HL-60 (cell line): Measurements from ENCODE around the gene UGGT1.

Experiments used
- DNase-seq, 2 experiments: peaks; one replicate each; pipeline ENCODE4 v3.0.0-alpha.2; 2010 to 2020; ENCODE audit warnings: low read depth in 1 of 2, low spot score in 1 of 2
- H3K27ac ChIP-seq: fragments of 250-450 bp; sonication (Bioruptor Pico); replicated peaks from 2 replicates; pipeline ENCODE4 v1.5.1; 2020; ENCODE audit warnings: mild to moderate bottlenecking, moderate library complexity
- H3K27me3 ChIP-seq: fragments of 250-450 bp; sonication (Bioruptor Pico); 2 replicates; pipeline ENCODE4 v1.5.1; 2021; ENCODE audit warnings: mild to moderate bottlenecking, moderate library complexity; ENCODE audit not compliant: insufficient read depth, poor library complexity, severe bottlenecking
- H3K4me3 ChIP-seq: replicated peaks from 2 replicates; pipeline ENCODE4 v1.5.1; 2011; ENCODE audit warnings: mild to moderate bottlenecking, control low read depth, low read length; ENCODE audit not compliant: insufficient read depth
- GABPA ChIP-seq: IDR thresholded peaks from 2 replicates; pipeline ENCODE4 v1.6.1; 2012; ENCODE audit warnings: low read depth
- POLR2AphosphoS5 ChIP-seq: IDR thresholded peaks from 2 replicates; pipeline ENCODE4 v1.6.1; 2012; ENCODE audit warnings: low read depth
- SPI1 ChIP-seq: IDR thresholded peaks from 2 replicates; pipeline ENCODE4 v1.6.1; 2012; ENCODE audit warnings: low read depth, mild to moderate bottlenecking, borderline replicate concordance
- TF ChIP-seq, protein P1 (sequence below): IDR thresholded peaks from one replicate; pipeline ENCODE4 v1.5.1; 2011; ENCODE audit warnings: low read length, control low read depth, inconsistent platforms; ENCODE audit not compliant: insufficient read depth
- TF ChIP-seq, protein P2 (sequence below): IDR thresholded peaks from 2 replicates; pipeline ENCODE4 v1.6.1; 2012; ENCODE audit warnings: low read depth; ENCODE audit not compliant: insufficient replicate concordance

The UGGT1 gene

GRCh38 chr2:128178650-128179460 is 87.9 kb downstream of the UGGT1 start:
- peak; percentile 43 to 68 for DNase-seq
- TF ChIP-seq, protein P1, sequence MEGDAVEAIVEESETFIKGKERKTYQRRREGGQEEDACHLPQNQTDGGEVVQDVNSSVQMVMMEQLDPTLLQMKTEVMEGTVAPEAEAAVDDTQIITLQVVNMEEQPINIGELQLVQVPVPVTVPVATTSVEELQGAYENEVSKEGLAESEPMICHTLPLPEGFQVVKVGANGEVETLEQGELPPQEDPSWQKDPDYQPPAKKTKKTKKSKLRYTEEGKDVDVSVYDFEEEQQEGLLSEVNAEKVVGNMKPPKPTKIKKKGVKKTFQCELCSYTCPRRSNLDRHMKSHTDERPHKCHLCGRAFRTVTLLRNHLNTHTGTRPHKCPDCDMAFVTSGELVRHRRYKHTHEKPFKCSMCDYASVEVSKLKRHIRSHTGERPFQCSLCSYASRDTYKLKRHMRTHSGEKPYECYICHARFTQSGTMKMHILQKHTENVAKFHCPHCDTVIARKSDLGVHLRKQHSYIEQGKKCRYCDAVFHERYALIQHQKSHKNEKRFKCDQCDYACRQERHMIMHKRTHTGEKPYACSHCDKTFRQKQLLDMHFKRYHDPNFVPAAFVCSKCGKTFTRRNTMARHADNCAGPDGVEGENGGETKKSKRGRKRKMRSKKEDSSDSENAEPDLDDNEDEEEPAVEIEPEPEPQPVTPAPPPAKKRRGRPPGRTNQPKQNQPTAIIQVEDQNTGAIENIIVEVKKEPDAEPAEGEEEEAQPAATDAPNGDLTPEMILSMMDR, result peak; percentile 71
- TF ChIP-seq GABPA, result no peak
- no peak overlapping the region for H3K4me3 ChIP-seq
- H3K27me3 ChIP-seq, result no peaks in the 10 kb centered on the region
- H3K27ac ChIP-seq, result no peak overlapping the region

DNA sequence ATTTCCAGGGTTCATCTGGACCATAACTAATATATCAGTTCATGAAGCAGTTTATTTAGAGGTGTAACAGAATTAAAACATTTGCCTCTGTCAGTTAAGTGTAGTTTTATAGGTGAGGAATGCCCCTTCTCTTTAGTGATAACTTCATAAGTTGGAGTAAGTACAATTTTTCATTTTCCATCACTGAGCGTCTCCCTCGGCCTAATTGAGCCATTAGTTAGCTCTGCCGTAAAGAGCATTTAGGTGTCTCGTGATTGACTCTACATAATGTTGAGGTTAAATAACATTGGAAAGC is 88.4 kb downstream of the UGGT1 start:
- H3K27ac ChIP-seq, result no peak overlapping the region

DNA sequence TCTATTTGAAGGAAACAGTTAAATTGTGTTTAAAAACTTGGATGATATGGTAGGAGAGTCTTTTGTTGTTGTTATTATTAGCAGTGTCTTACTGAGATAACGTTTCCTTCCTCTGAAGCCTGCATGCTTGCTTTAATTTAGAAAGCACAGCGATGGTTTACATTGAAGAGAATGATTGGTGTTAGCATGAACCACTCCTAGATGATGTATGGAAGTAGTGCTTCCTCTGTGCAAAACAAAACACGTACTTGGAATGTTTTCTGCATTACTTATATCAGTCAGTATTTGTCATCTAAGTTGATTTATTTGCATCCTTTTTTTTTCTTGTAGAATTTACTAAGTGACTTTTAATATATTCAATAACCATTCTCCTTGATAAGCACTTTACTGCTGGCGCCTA is 89.0 kb downstream of the UGGT1 start:
- TF ChIP-seq, protein P1, result no peak
- TF ChIP-seq SPI1, result no peak
- no peak for TF ChIP-seq POLR2AphosphoS5
- TF ChIP-seq, protein P2, sequence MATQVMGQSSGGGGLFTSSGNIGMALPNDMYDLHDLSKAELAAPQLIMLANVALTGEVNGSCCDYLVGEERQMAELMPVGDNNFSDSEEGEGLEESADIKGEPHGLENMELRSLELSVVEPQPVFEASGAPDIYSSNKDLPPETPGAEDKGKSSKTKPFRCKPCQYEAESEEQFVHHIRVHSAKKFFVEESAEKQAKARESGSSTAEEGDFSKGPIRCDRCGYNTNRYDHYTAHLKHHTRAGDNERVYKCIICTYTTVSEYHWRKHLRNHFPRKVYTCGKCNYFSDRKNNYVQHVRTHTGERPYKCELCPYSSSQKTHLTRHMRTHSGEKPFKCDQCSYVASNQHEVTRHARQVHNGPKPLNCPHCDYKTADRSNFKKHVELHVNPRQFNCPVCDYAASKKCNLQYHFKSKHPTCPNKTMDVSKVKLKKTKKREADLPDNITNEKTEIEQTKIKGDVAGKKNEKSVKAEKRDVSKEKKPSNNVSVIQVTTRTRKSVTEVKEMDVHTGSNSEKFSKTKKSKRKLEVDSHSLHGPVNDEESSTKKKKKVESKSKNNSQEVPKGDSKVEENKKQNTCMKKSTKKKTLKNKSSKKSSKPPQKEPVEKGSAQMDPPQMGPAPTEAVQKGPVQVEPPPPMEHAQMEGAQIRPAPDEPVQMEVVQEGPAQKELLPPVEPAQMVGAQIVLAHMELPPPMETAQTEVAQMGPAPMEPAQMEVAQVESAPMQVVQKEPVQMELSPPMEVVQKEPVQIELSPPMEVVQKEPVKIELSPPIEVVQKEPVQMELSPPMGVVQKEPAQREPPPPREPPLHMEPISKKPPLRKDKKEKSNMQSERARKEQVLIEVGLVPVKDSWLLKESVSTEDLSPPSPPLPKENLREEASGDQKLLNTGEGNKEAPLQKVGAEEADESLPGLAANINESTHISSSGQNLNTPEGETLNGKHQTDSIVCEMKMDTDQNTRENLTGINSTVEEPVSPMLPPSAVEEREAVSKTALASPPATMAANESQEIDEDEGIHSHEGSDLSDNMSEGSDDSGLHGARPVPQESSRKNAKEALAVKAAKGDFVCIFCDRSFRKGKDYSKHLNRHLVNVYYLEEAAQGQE, result no peak
- TF ChIP-seq GABPA, result no peak
- H3K4me3 ChIP-seq, result no peak overlapping the region

More for the DNA sequence above, 88.4 kb downstream of the UGGT1 start:
- no peak overlapping the region for H3K4me3 ChIP-seq
- TF ChIP-seq, protein P1, result no peak
- TF ChIP-seq, protein P2, result no peak
- TF ChIP-seq GABPA (no peak), POLR2AphosphoS5 (no peak), SPI1 (no peak)
- H3K27me3 ChIP-seq, result no peaks in the 10 kb centered on the region
- DNase-seq, result no peak

DNA sequence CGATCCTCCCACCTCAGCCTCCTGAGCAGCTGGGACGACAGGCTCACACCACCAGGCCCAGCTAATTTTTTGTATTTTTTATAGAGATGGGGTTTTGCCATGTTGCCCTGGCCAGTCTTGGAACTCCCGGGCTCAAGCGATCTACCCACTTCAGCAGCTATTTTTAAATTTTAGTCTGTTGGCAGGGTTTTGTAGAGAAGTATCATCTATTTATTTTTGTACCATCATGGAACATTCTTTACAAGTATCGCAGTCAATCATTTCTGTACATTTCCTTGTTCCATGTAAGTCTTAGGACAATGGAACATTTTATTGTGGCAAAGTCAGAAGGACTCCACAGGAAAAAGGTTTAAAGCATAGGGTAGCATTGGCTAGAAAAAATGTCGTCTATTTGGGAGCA is 94.6 kb downstream of the UGGT1 start:
- Histone ChIP-seq H3K4me3 (no peak overlapping the region), H3K27me3 (no peaks in the 10 kb centered on the region), H3K27ac (no peak overlapping the region)
- TF ChIP-seq, protein P2, result no peak
- TF ChIP-seq, protein P1, result no peak
- TF ChIP-seq POLR2AphosphoS5 (no peak), GABPA (no peak), SPI1 (no peak)
- DNase-seq, result no peak

More for the DNA sequence above, 89.0 kb downstream of the UGGT1 start:
- Histone ChIP-seq H3K27ac (no peak overlapping the region), H3K27me3 (no peaks in the 10 kb centered on the region)
- DNase-seq, result no peak
